Measurements from ENCODE around the gene LCN9. TPM values are rescaled to one million over a fixed set of nuclear protein-coding genes. Genes with fewer than 3 reads are reported as not detected.

The LCN9 gene
- total RNA-seq, 1 experiment from 2014 or later = 0.52 TPM

DNA sequence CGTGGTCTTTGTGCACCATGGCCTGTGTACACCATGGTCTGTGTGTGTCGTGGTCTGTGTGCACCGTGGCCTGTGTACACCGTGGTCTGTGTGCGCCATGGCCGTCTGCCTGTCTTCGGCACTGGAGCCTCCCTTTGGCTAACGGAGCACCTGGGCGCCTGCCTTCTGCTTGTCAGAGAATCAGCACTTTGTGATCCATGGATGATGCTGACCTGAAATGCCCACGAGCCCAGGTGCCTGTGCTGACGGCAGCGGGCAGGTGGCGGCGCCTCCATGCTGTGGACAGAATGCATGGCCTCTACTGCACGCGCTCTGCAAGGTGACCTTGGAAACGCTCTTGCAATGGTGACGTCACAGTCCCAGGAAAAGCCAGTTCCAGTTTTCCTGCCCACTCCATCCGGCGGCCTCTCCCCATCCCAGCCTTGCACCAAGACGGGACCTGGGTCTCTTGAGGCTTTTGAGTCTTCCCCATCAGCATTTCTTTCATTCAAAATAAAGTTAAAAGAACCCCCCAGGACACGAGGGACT, 14.6 kb downstream of the LCN9 start:
- no peak overlapping the region for H2AFZ ChIP-seq (ENCODE audit: low read length)
- Mint-ChIP-seq H3K4me3 (no peak overlapping the region), H3K27me3 (ENCODE audit: low read depth) (no peaks in the 10 kb centered on the region), H3K36me3 (ENCODE audit: insufficient read depth in 1 of 3, low read depth in 3 of 3) (no peaks in the 10 kb centered on the region; a peak in 1 of 7 replicates), H3K4me1 (peaks cover 9 to 20% of the 10 kb centered on the region in 2 experiments), H3K9me3 (peaks cover 2 to 3% of the 10 kb centered on the region in 2 experiments; a peak in 3 of 5 replicates), H3K27ac (no peak overlapping the region; a peak in 1 of 7 replicates)
- no peak overlapping the region for H3K18ac ChIP-seq (ENCODE audit: insufficient read length, low read depth, low read length)
- no peak overlapping the region for H3K27ac ChIP-seq (ENCODE audit: insufficient read length, low read depth, low read length)
- H2BK120ac ChIP-seq (ENCODE audit: low read depth, low read length, poor library complexity, severe bottlenecking) = no peak overlapping the region
- H2AK5ac ChIP-seq (ENCODE audit: insufficient read length, low read length) = no peak overlapping the region
- no peak overlapping the region for H2BK12ac ChIP-seq (ENCODE audit: insufficient read length, low read depth, low read length)
- H3T11ph ChIP-seq (ENCODE audit: low read length) = no peak overlapping the region
- no peak overlapping the region for H3K9ac ChIP-seq (ENCODE audit: extremely low read depth, insufficient read length, low read length)
- no peak overlapping the region for H3K4me2 ChIP-seq (ENCODE audit: insufficient read depth, insufficient read length, low read length)
- no peaks in the 10 kb centered on the region for H3K23me2 ChIP-seq (ENCODE audit: insufficient read length, low read depth, low read length, poor library complexity, severe bottlenecking)
- no CpG with 5 or more reads among the region's 22 CpGs for WGBS (ENCODE audit: extremely low coverage, insufficient read length, low lambda C conversion rate)
- no peak overlapping the region for H3K23ac ChIP-seq (ENCODE audit: insufficient read length, low read depth, low read length)
- no peak overlapping the region for H4K91ac ChIP-seq (ENCODE audit: insufficient read length, low read depth, low read length)
- H3K14ac ChIP-seq (ENCODE audit: insufficient read depth, low read length) = no peak overlapping the region; the same call in 1 of the 2 replicates
- H4K5ac ChIP-seq (ENCODE audit: insufficient read length, low read depth, low read length) = no peak overlapping the region
- no peak overlapping the region for H4K8ac ChIP-seq (replicated peaks; ENCODE audit: insufficient read length, low read depth, low read length)
- H4K20me1 ChIP-seq (ENCODE audit: control insufficient read depth, insufficient read depth, insufficient read length) = no peaks in the 10 kb centered on the region
- H3K79me2 ChIP-seq (ENCODE audit: insufficient read depth, low read length) = no peaks in the 10 kb centered on the region
- no peak overlapping the region for H3K56ac ChIP-seq (ENCODE audit: insufficient read length, low read depth, low read length)
- TF ChIP-seq, protein P1, sequence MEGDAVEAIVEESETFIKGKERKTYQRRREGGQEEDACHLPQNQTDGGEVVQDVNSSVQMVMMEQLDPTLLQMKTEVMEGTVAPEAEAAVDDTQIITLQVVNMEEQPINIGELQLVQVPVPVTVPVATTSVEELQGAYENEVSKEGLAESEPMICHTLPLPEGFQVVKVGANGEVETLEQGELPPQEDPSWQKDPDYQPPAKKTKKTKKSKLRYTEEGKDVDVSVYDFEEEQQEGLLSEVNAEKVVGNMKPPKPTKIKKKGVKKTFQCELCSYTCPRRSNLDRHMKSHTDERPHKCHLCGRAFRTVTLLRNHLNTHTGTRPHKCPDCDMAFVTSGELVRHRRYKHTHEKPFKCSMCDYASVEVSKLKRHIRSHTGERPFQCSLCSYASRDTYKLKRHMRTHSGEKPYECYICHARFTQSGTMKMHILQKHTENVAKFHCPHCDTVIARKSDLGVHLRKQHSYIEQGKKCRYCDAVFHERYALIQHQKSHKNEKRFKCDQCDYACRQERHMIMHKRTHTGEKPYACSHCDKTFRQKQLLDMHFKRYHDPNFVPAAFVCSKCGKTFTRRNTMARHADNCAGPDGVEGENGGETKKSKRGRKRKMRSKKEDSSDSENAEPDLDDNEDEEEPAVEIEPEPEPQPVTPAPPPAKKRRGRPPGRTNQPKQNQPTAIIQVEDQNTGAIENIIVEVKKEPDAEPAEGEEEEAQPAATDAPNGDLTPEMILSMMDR (conservative IDR thresholded peaks at IDR 0.05) = no peak
- H3K9me3 ChIP-seq (ENCODE audit: control insufficient read depth, low read depth, low read length) = no peaks in the 10 kb centered on the region
- H2BK20ac ChIP-seq (ENCODE audit: low read depth, low read length, poor library complexity, severe bottlenecking) = no peak overlapping the region
- no peaks in the 10 kb centered on the region for H3K27me3 ChIP-seq (ENCODE audit: insufficient read depth, low read length)
- H3K4me1 ChIP-seq (ENCODE audit: insufficient read depth, low read length) = no peaks in the 10 kb centered on the region
- no peaks in the 10 kb centered on the region for H3K79me1 ChIP-seq (ENCODE audit: insufficient read depth, low read depth, low read length, poor library complexity, severe bottlenecking)
- H2BK5ac ChIP-seq (ENCODE audit: insufficient read length, low read length) = no peak overlapping the region
- no peak for DNase-seq
- H3K4ac ChIP-seq (ENCODE audit: low read depth, low read length) = no peak overlapping the region
- H2BK15ac ChIP-seq (ENCODE audit: low read depth, low read length) = no peak overlapping the region
